Progenitor cell of endocrine pancreas (in vitro differentiated cells): Measurements from ENCODE around the gene B4GALT6. TPM values are rescaled to one million over a fixed set of nuclear protein-coding genes. Genes with fewer than 3 reads are reported as not detected.

ENCODE experiments used
- DNase-seq: peaks from one replicate; pipeline ENCODE4 v3.0.0; 2021; ENCODE audit warnings: low spot score; ENCODE audit not compliant: unreplicated experiment
- H3K27ac Mint-ChIP-seq: 2 replicates; pipeline ENCODE4 v1.8.0; 2021; ENCODE audit warnings: mild to moderate bottlenecking, moderate library complexity, mixed read lengths
- H3K27me3 Mint-ChIP-seq: 2 replicates; pipeline ENCODE4 v1.8.0; 2021; ENCODE audit warnings: mixed read lengths
- H3K36me3 Mint-ChIP-seq: 2 replicates; pipeline ENCODE4 v1.8.0; 2022; ENCODE audit warnings: mixed read lengths; ENCODE audit not compliant: insufficient read depth
- H3K4me1 Mint-ChIP-seq: 2 replicates; pipeline ENCODE4 v1.8.0; 2021; ENCODE audit warnings: low read depth, mixed read lengths
- H3K4me3 Mint-ChIP-seq: 2 replicates; pipeline ENCODE4 v1.8.0; 2021; ENCODE audit warnings: low read depth, mild to moderate bottlenecking, moderate library complexity, mixed read lengths
- H3K9me3 Mint-ChIP-seq: 2 replicates; pipeline ENCODE4 v1.8.0; 2021; ENCODE audit warnings: low read depth, mixed read lengths
- total RNA-seq: library from RNA; stranded (reverse); gene quantifications from 2 replicates; pipeline ENCODE4 v1.2.1, GENCODE V29; 2021
- TF ChIP-seq, protein P1 (sequence below): fragments of 200-600 bp; sonication (generic); IDR thresholded peaks from one replicate; pipeline ENCODE4 v1.5.0; 2021; ENCODE audit warnings: antibody characterized with exemption, mild to moderate bottlenecking; ENCODE audit not compliant: unreplicated experiment

B4GALT6 gene
- total RNA-seq, 1 donor from 2014 or later = 32.2 TPM

DNA sequence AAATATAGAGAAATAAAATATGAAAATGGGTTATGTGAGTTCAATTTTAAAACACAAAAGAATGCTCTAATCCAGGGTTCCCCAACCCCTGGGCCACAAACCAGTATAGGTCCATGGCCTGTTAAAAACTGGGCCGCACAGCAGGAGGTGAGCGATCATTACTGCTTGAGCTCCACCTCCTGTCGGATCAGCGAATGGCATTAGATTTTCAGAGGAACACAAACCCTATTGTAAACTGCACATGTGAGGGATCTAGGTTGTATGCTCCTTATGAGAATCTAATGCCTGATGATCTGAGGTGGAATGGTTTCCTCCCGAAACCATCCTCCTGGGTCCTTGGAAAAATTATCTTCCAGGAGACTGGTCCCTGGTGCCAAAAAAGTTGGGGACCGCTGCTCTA, 58.0 kb downstream of the B4GALT6 start:
- Mint-ChIP-seq H3K27me3 (no peaks in the 10 kb centered on the region), H3K36me3 (peaks cover 29% of the 10 kb centered on the region), H3K4me1 (peaks cover 2% of the 10 kb centered on the region), H3K4me3 (no peak overlapping the region), H3K27ac (no peak overlapping the region), H3K9me3 (no peaks in the 10 kb centered on the region)
- no peak for DNase-seq
- TF ChIP-seq, protein P1, sequence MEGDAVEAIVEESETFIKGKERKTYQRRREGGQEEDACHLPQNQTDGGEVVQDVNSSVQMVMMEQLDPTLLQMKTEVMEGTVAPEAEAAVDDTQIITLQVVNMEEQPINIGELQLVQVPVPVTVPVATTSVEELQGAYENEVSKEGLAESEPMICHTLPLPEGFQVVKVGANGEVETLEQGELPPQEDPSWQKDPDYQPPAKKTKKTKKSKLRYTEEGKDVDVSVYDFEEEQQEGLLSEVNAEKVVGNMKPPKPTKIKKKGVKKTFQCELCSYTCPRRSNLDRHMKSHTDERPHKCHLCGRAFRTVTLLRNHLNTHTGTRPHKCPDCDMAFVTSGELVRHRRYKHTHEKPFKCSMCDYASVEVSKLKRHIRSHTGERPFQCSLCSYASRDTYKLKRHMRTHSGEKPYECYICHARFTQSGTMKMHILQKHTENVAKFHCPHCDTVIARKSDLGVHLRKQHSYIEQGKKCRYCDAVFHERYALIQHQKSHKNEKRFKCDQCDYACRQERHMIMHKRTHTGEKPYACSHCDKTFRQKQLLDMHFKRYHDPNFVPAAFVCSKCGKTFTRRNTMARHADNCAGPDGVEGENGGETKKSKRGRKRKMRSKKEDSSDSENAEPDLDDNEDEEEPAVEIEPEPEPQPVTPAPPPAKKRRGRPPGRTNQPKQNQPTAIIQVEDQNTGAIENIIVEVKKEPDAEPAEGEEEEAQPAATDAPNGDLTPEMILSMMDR = no peak

DNA sequence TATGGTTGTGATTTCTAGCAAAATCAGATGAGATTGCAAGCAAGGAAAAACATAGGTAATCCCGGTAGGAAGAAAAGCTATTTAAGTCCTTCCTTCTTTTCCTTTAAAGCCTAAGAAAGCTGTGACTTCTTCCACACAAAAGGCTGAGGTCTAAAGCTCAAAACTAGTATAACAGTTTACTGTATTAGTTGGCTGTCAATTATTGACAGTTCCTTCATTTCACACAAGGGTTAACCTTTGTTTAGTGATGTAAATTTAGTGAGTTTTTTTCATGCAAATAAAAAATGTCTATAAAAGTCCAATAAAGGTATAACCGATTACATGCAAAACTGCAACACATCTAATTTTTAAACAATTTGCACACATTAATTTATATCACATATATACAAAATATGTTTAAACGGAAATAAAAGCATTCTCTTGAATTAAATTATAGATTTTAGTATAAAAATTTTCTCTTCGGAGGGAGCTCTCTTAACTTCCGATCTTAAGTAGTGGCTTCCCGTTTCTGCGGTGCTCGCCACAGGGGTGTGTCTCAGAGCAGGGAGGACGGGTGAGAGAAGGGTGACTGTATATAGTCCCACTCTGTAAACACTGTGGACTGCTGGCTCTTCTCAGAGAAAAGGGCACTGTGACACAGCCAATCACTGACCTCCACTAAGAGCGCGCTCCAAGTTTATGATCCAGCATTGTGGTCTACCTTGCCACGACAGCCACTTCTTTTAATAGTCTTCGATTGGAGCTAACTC, 59.3 kb downstream of the B4GALT6 start:
- H3K4me1 Mint-ChIP-seq = peaks cover 2% of the 10 kb centered on the region
- no peak overlapping the region for H3K4me3 Mint-ChIP-seq
- H3K9me3 Mint-ChIP-seq = no peaks in the 10 kb centered on the region
- H3K36me3 Mint-ChIP-seq = peaks cover 29% of the 10 kb centered on the region
- H3K27ac Mint-ChIP-seq = no peak overlapping the region
- TF ChIP-seq, protein P1 = no peak
- DNase-seq = no peak
- no peaks in the 10 kb centered on the region for H3K27me3 Mint-ChIP-seq

DNA sequence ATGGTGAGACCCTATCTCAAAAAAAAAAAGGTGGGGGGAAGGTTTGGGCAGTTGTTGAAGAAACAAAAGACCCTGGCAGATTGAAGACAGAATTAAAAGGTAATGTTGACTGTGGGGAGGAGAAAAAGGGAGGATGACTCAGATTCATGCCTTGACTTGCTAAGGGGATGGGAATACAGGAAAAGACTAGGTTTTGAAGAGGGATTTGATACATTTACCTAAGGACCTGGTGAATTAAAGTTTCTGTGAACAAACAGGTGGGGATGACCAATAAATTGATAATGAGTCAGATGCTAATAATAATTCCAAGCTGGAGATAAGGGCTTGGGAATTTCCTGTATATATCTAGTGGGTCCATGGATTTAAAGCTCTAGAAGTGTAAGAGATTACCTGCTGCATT, 65.1 kb downstream of the B4GALT6 start:
- no peaks in the 10 kb centered on the region for H3K27me3 Mint-ChIP-seq
- H3K27ac Mint-ChIP-seq = no peak overlapping the region
- H3K9me3 Mint-ChIP-seq = peaks cover 8% of the 10 kb centered on the region

DNA sequence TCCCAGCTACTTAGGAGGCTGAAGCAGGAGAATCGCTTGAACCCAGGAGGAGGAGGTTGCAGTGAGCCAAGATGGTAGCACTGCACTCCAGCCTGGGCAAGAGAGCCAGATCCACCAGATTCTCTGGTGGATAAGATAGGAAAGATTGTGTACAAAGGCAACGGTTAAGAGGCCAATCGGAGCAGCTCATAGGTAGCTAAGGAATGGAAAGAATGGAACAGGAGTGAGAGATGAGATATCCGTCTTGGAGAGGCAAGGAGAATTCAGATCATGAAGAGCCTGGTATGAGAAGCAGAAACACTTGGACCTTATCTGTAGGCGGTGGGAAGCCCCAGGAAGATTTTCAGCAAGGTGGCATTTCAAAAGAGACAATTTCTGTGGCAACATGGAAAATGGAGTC, 65.6 kb downstream of the B4GALT6 start:
- DNase-seq = no peak
- Mint-ChIP-seq H3K4me1 (peaks cover 14% of the 10 kb centered on the region), H3K27me3 (no peaks in the 10 kb centered on the region), H3K4me3 (no peak overlapping the region), H3K9me3 (peaks cover 8% of the 10 kb centered on the region), H3K27ac (no peak overlapping the region), H3K36me3 (peaks cover 11% of the 10 kb centered on the region)
- TF ChIP-seq, protein P1 = no peak

More for the DNA sequence above, 65.1 kb downstream of the B4GALT6 start:
- Mint-ChIP-seq H3K36me3 (peaks cover 11% of the 10 kb centered on the region), H3K4me1 (peaks cover 12% of the 10 kb centered on the region), H3K4me3 (no peak overlapping the region)
- DNase-seq = no peak
- TF ChIP-seq, protein P1 = no peak

DNA sequence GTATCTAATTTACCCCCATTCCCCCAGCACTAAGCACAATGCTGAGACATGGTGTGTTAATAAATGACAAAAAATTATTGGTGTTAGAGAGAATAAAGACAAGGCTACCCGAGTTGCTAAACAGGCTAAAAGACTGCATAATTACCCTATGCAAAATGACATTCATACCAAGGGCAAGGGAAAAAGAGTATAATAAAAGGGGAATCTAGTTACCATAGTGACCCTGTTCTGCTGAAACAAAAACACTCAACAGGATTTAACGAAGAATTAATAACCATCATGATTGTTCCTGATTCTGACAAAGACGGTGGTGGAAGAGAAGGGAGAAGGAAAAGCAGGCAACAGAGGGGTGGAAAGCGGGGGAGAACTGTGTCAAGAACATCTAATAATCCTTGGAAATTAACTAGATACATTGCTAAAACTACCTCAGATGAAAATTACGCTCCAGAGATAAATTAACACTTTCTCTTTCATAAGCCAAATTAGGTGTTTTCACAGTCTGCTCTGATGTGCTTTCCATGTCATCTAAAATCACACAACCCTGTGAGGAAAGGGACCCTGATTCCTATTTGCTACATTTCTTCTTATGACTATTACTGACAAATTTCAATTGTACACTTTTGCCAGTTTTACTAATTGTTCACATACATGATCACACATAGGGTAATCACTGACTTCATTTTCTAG, 67.2 kb downstream of the B4GALT6 start:
- Mint-ChIP-seq H3K27me3 (no peaks in the 10 kb centered on the region), H3K9me3 (peaks cover 8% of the 10 kb centered on the region), H3K4me1 (peaks cover 14% of the 10 kb centered on the region), H3K4me3 (no peak overlapping the region), H3K27ac (no peak overlapping the region), H3K36me3 (peaks cover 11% of the 10 kb centered on the region)
- no peak for DNase-seq
- TF ChIP-seq, protein P1 = no peak
